Measurements from ENCODE around the gene SEPTIN10. TPM values are rescaled to one million over a fixed set of nuclear protein-coding genes. Genes with fewer than 3 reads are reported as not detected.

SEPTIN10 gene
- total and polyA plus RNA-seq, 2 of the 8 experiments (the other 6 are each of a cell fraction or from before 2014, with no cell fraction given), result 23.7 to 101 TPM

GRCh38 chr2:109631741-109632140 is 18.0 kb upstream of the SEPTIN10 start:
- Histone ChIP-seq H2BK12ac (ENCODE audit: low read depth, low read length) (no peak overlapping the region), H3K4ac (replicated peaks; ENCODE audit: insufficient read length, low read depth, low read length) (no peak overlapping the region), H2BK20ac (ENCODE audit: low read length) (no peak overlapping the region), H3K27me3 (replicated peaks in 1 of 4; ENCODE audit: control insufficient read depth in 3 of 4, extremely low read depth in 1 of 4, insufficient read depth in 3 of 4, low read length in 3 of 4) (no peaks in the 10 kb centered on the region), H3K14ac (ENCODE audit: insufficient read length) (no peak overlapping the region), H3K36me3 (ENCODE audit: control insufficient read depth in 2 of 4, insufficient read depth in 4 of 4, low read length in 3 of 4) (no peaks in the 10 kb centered on the region), H4K20me1 (replicated peaks in 1 of 2; ENCODE audit: control insufficient read depth in 1 of 2, insufficient read depth in 2 of 2, low read length in 2 of 2) (no peaks in the 10 kb centered on the region), H4K5ac (ENCODE audit: insufficient read length, low read depth, low read length) (no peak overlapping the region), H3K27ac (ENCODE audit: low read depth, low read length) (no peak overlapping the region), H2AFZ (ENCODE audit: low read length) (no peak overlapping the region), H4K91ac (replicated peaks; ENCODE audit: insufficient read length, low read length) (no peak overlapping the region), H3K79me2 (ENCODE audit: control insufficient read depth in 1 of 2, insufficient read depth in 2 of 2, low read length in 2 of 2) (no peaks in the 10 kb centered on the region), H2BK15ac (ENCODE audit: low read length) (no peak overlapping the region), H2AK5ac (ENCODE audit: low read depth, low read length) (no peak overlapping the region), H3K79me1 (ENCODE audit: low read depth, low read length) (no peaks in the 10 kb centered on the region), H3K4me1 (replicated peaks in 1 of 4; ENCODE audit: control insufficient read depth in 3 of 4, insufficient read depth in 4 of 4, low read length in 3 of 4) (no peaks in the 10 kb centered on the region), H4K8ac (ENCODE audit: extremely low read depth, insufficient read depth, low read length) (no peak overlapping the region), H3K9me3 (ENCODE audit: insufficient read depth in 2 of 2, low read depth in 1 of 2, low read length in 1 of 2) (no peaks in the 10 kb centered on the region), H3K23ac (ENCODE audit: insufficient read length) (no peak overlapping the region), H2BK120ac (replicated peaks; ENCODE audit: low read depth, low read length) (no peak overlapping the region), H3K56ac (replicated peaks; ENCODE audit: insufficient read length, low read depth, low read length) (no peak overlapping the region), H3K18ac (ENCODE audit: extremely low read depth, low read length) (no peak overlapping the region), H3K4me3 (ENCODE audit: extremely low read depth in 1 of 4, insufficient read depth in 2 of 4, low read depth in 3 of 4, low read length in 4 of 4) (no peak overlapping the region), H3K9ac (replicated peaks in 1 of 4; ENCODE audit: extremely low read depth in 1 of 4, low read depth in 3 of 4, low read length in 3 of 4) (no peak overlapping the region), H2BK5ac (ENCODE audit: low read depth, low read length) (no peak overlapping the region), H3K23me2 (ENCODE audit: low read depth, low read length) (no peaks in the 10 kb centered on the region), H3K4me2 (ENCODE audit: insufficient read depth in 1 of 2, low read depth in 2 of 2, low read length in 2 of 2) (no peak overlapping the region)
- DNase-seq (ENCODE audit: low read depth in 1 of 2, low spot score in 2 of 2) (no peak), FAIRE-seq (no peak)
- 88% methylated on average over 3 of the region's 3 CpGs; no CpG with 5 or more reads in 1 of the 2 experiments for WGBS, 2 experiments (ENCODE audit: extremely low coverage in 1 of 2, insufficient coverage in 1 of 2, insufficient read length in 1 of 2, insufficient replicate concordance in 2 of 2, low coverage in 1 of 2, low lambda C conversion rate in 2 of 2, missing lambda C conversion rate in 1 of 2)
- ChIA-PET POLR2A (ENCODE audit: partially characterized antibody) (interaction anchor here (1.4 kb wide), 1 partner anchor 17 kb away, joined by 5 read pairs; the partner anchor contains the start of genes SEPTIN10 and SOWAHC), CTCF (ENCODE audit: partially characterized antibody) (interaction anchor here (1.2 kb wide), 1 partner anchor 86 kb away, joined by 3 read pairs; no protein-coding TSS in a partner anchor)
- no peak for TF ChIP-seq RFX5 (IDR thresholded peaks at IDR 0.05; ENCODE audit: borderline replicate concordance, low read depth, low read length)
- TF ChIP-seq ZNF274 (IDR thresholded peaks at IDR 0.05; ENCODE audit: borderline replicate concordance, extremely low read depth, low read length), result no peak
- no peak for TF ChIP-seq NANOG (IDR thresholded peaks at IDR 0.05; ENCODE audit: insufficient read depth, low read depth, low read length, poor library complexity, severe bottlenecking)
- TF ChIP-seq SIX5 (IDR thresholded peaks at IDR 0.05; ENCODE audit: low read depth, low read length), result no peak
- no peak for TF ChIP-seq TBP (IDR thresholded peaks at IDR 0.05; ENCODE audit: low read depth, low read length)
- no peak for TF ChIP-seq CEBPB (IDR thresholded peaks at IDR 0.05; ENCODE audit: low read depth, low read length)
- no peak for TF ChIP-seq ASH2L (IDR thresholded peaks at IDR 0.05; ENCODE audit: low read length)
- no peak for TF ChIP-seq TAF1 (IDR thresholded peaks at IDR 0.05; ENCODE audit: low read depth, low read length)
- TF ChIP-seq, protein P1, sequence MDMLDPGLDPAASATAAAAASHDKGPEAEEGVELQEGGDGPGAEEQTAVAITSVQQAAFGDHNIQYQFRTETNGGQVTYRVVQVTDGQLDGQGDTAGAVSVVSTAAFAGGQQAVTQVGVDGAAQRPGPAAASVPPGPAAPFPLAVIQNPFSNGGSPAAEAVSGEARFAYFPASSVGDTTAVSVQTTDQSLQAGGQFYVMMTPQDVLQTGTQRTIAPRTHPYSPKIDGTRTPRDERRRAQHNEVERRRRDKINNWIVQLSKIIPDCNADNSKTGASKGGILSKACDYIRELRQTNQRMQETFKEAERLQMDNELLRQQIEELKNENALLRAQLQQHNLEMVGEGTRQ (IDR thresholded peaks at IDR 0.05; ENCODE audit: low read length), result no peak
- no peak for TF ChIP-seq FOSL1 (IDR thresholded peaks at IDR 0.05; ENCODE audit: insufficient read depth, low read depth, low read length)
- TF ChIP-seq POLR2A (IDR thresholded peaks at IDR 0.05; ENCODE audit: control extremely low read depth in 1 of 2, low read depth in 2 of 2, low read length in 2 of 2), result no peak
- TF ChIP-seq EGR1 (IDR thresholded peaks at IDR 0.05; ENCODE audit: borderline replicate concordance, low read depth, low read length), result no peak
- no peak for TF ChIP-seq RXRA (IDR thresholded peaks at IDR 0.05; ENCODE audit: insufficient read depth, low read depth, low read length)
- TF ChIP-seq CTBP2 (IDR thresholded peaks at IDR 0.05; ENCODE audit: borderline replicate concordance, insufficient read depth, insufficient read length, low read length), result no peak
- TF ChIP-seq SP2 (IDR thresholded peaks at IDR 0.05; ENCODE audit: low read length), result no peak

All from H1 (cell line).